Stomach (tissue), 9 donors: ENCODE data around the gene IGLON5. TPM values are rescaled to one million over a fixed set of nuclear protein-coding genes. Genes with fewer than 3 reads are reported as not detected.

Experiments used
- DNase-seq, 2 donors: peaks; one replicate each; pipeline versions ENCODE4 v3.0.0 to v3.0.0-alpha.2; 2013 to 2019
- H3K27ac ChIP-seq, 5 donors: fragments of 200-600 bp in 4 of 5; sonication (generic) in 4 of 5; one replicate each; pipeline ENCODE4 v1.5.1; 2013 to 2019; ENCODE audit warnings: mild to moderate bottlenecking in 1 of 5, moderate library complexity in 1 of 5
- H3K27me3 ChIP-seq, 3 donors: fragments of 200-600 bp; sonication (generic); one replicate each; pipeline ENCODE4 v1.5.1; 2017 to 2019; ENCODE audit warnings: mixed run types in 1 of 3
- H3K36me3 ChIP-seq, 4 donors: fragments of 200-600 bp; sonication (generic); 1 replicate in 3 of 4; 2 replicates in 1 of 4; pipeline ENCODE4 v1.5.1; 2016 to 2019
- H3K4me1 ChIP-seq, 4 donors: fragments of 200-600 bp; sonication (generic); one replicate each; pipeline ENCODE4 v1.5.1; 2016 to 2019
- H3K4me3 ChIP-seq, 4 donors: fragments of 200-600 bp; sonication (generic) in 3 of 4; one replicate each; pipeline ENCODE4 v1.5.1; 2016 to 2019; ENCODE audit warnings: mild to moderate bottlenecking in 1 of 4
- H3K9me3 ChIP-seq, 4 donors: fragments of 200-600 bp; sonication (generic); one replicate each; pipeline ENCODE4 v1.5.1; 2016 to 2019
- CTCF ChIP-seq, 7 experiments: fragments of 450-650 bp in 4 of 7; fragments of 200-600 bp in 3 of 7; sonication (generic) in 3 of 7; IDR thresholded peaks; one replicate each; pipeline ENCODE4 v1.5.1; 2016 to 2019; ENCODE audit warnings: antibody characterized with exemption in 7 of 7, control low read depth in 2 of 7, mild to moderate bottlenecking in 1 of 7
- EP300 ChIP-seq: sonication (generic); formaldehyde crosslinking; IDR thresholded peaks from one replicate; pipeline ENCODE4 v1.6.1; 2017; ENCODE audit warnings: antibody characterized with exemption
- POLR2A ChIP-seq, 4 donors: fragments of 450-650 bp; IDR thresholded peaks; one replicate each; pipeline ENCODE4 v1.6.1; 2016; ENCODE audit warnings: antibody characterized with exemption in 4 of 4, control low read depth in 2 of 4, mild to moderate bottlenecking in 1 of 4, moderate library complexity in 1 of 4
- POLR2AphosphoS5 ChIP-seq, 3 donors: sonication (generic); formaldehyde crosslinking; IDR thresholded peaks; one replicate each; pipeline ENCODE4 v1.6.1; 2016; ENCODE audit warnings: antibody characterized with exemption in 3 of 3
- WGBS, 5 donors: extraction: QIAGEN DNeasy Blood & Tissue Kit in 3 of 5; methylation state at CpG; one replicate each; pipeline versions ENCODE4 v1.1.5 to v1.1.7; 2013 to 2018; 5-methylcytosine and 5-hydroxymethylcytosine counted together
- intact Hi-C: fragments of 100-400 bp; cut with DNase I; formaldehyde crosslinking; loops from one replicate; pipeline ENCODE4 v1.15.1; 2023; ENCODE audit warnings: low total_unique reads
- polyA plus RNA-seq, 3 donors: library from polyadenylated mRNA; stranded (reverse); fragments of 200-250 nt; gene quantifications; one replicate each; pipeline ENCODE4 v1.2.3, GENCODE V29; 2013
- total RNA-seq, 5 donors: library from RNA; depleted of rRNA; stranded (reverse); fragments of >200 nt; gene quantifications; one replicate each; pipeline versions ENCODE4 v1.1.0 to v1.2.3, GENCODE V29; 2014 to 2016
- donor health status: healthy with polysubstance abuse.
- donor health status: Bipolar disorder and iron deficiency.
- donor health status: healthy.

Gene IGLON5
- total and polyA plus RNA-seq, 8 donors: 0.13 to 0.18 TPM; not detected in 6

- no peak for DNase-seq
- intact Hi-C loops: no loop called here
- Histone ChIP-seq H3K27ac (no peak overlapping the region), H3K36me3 (no peaks in the 10 kb centered on the region), H3K9me3 (peaks cover 0 to 4% (median 0%) of the 10 kb centered on the region in 4 donors), H3K27me3 (peaks cover 0 to 17% (median 0%) of the 10 kb centered on the region in 3 donors), H3K4me1 (no peaks in the 10 kb centered on the region), H3K4me3 (no peak overlapping the region)
- WGBS, 5 donors: 51 to 65% (median 60%) methylated on average over 6 of the region's 6 CpGs
- TF ChIP-seq EP300 (no peak), POLR2A (IDR thresholded peaks at IDR 0.05) (no peak), POLR2AphosphoS5 (IDR thresholded peaks at IDR 0.05) (no peak), CTCF (IDR thresholded peaks at IDR 0.05) (no peak)
Measured at GRCh38 chr19:51272183-51272810, 39.1 kb upstream of the IGLON5 start.

- peaks cover 0 to 4% (median 0%) of the 10 kb centered on the region in 4 donors for H3K9me3 ChIP-seq
- WGBS, 5 donors: 74 to 82% (median 79%) methylated on average over 8 of the region's 8 CpGs
- TF ChIP-seq POLR2AphosphoS5 (IDR thresholded peaks at IDR 0.05) (no peak), EP300 (no peak), POLR2A (IDR thresholded peaks at IDR 0.05) (no peak), CTCF (IDR thresholded peaks at IDR 0.05) (no peak)
- no peaks in the 10 kb centered on the region for H3K4me1 ChIP-seq
- H3K27me3 ChIP-seq: peaks cover 0 to 27% (median 0%) of the 10 kb centered on the region in 3 donors
- H3K4me3 ChIP-seq: no peak overlapping the region
- no peak overlapping the region for H3K27ac ChIP-seq
- DNase-seq: no peak
- intact Hi-C loops: no loop called here
- H3K36me3 ChIP-seq: no peaks in the 10 kb centered on the region
Measured at GRCh38 chr19:51274049-51274770, 37.2 kb upstream of the IGLON5 start.

- Histone ChIP-seq H3K4me3 (no peak overlapping the region), H3K36me3 (no peaks in the 10 kb centered on the region), H3K9me3 (peaks cover 0 to 5% (median 2%) of the 10 kb centered on the region in 4 donors), H3K27ac (no peak overlapping the region), H3K4me1 (no peaks in the 10 kb centered on the region), H3K27me3 (peaks cover 0 to 24% (median 0%) of the 10 kb centered on the region in 3 donors)
- TF ChIP-seq CTCF (IDR thresholded peaks at IDR 0.05) (no peak), POLR2AphosphoS5 (IDR thresholded peaks at IDR 0.05) (no peak), EP300 (no peak), POLR2A (IDR thresholded peaks at IDR 0.05) (no peak)
- no peak for DNase-seq
- intact Hi-C loops: no loop called here
- 68 to 81% (median 76%) methylated on average over 3 of the region's 3 CpGs for WGBS, 5 donors
Measured at GRCh38 chr19:51277112-51277511, 34.3 kb upstream of the IGLON5 start.

- Histone ChIP-seq H3K27me3 (peaks cover 0 to 22% (median 0%) of the 10 kb centered on the region in 3 donors), H3K9me3 (peaks cover 0 to 26% (median 5%) of the 10 kb centered on the region in 4 donors), H3K27ac (no peak overlapping the region), H3K36me3 (no peaks in the 10 kb centered on the region), H3K4me1 (no peaks in the 10 kb centered on the region), H3K4me3 (no peak overlapping the region)
- TF ChIP-seq POLR2AphosphoS5 (IDR thresholded peaks at IDR 0.05) (no peak), EP300 (no peak), CTCF (IDR thresholded peaks at IDR 0.05) (no peak), POLR2A (IDR thresholded peaks at IDR 0.05) (no peak)
- 81 to 92% (median 86%) methylated on average over 4 of the region's 4 CpGs for WGBS, 5 donors
- no peak for DNase-seq
- intact Hi-C loops: no loop called here
Measured at GRCh38 chr19:51282335-51282734, 29.1 kb upstream of the IGLON5 start.
